ENCODE data around the gene FAM219B. TPM values are rescaled to one million over a fixed set of nuclear protein-coding genes. Genes with fewer than 3 reads are reported as not detected.
A peak's percentile ranks its signal among the peaks of the same experiment; 100 is the strongest.
"Not testable (repeated sequence)": the region's sequence is repeated elsewhere in the genome, so short reads cannot be mapped to it uniquely, and the experiment has no call there.

The FAM219B gene
- total and polyA plus RNA-seq, 7 donors, result 16.6 to 65.0 (median 50.5) TPM

- intact Hi-C loops (cut with DNase I), result no loop called here
- WGBS, 2 donors, result 85 to 88% methylated on average over 6 of the region's 6 CpGs
- no peak overlapping the region for H3K4me3 ChIP-seq
- H3K27ac ChIP-seq, result no peak overlapping the region
- no peaks in the 10 kb centered on the region for H3K27me3 ChIP-seq
- no peak for TF ChIP-seq POLR2A (IDR thresholded peaks at IDR 0.05)
- no peak for TF ChIP-seq POLR2AphosphoS5 (IDR thresholded peaks at IDR 0.05)
- no peak for TF ChIP-seq EP300 (IDR thresholded peaks at IDR 0.05)
- TF ChIP-seq CTCF (IDR thresholded peaks at IDR 0.05), result no peak
- H3K36me3 ChIP-seq, result peaks cover 14 to 80% (median 29%) of the 10 kb centered on the region in 4 donors
- DNase-seq, result no peak
- H3K4me1 ChIP-seq, result peaks cover 0 to 10% (median 8%) of the 10 kb centered on the region in 4 donors
- H3K9me3 ChIP-seq, result no peaks in the 10 kb centered on the region
These were observed 9.3 kb downstream of the FAM219B start for GRCh38 chr15:74897300-74897701.

- Histone ChIP-seq H3K9me3 (no peaks in the 10 kb centered on the region), H3K27ac (no peak overlapping the region), H3K4me1 (peaks cover 0 to 3% (median 2%) of the 10 kb centered on the region in 4 donors), H3K36me3 (peaks cover 14 to 79% (median 27%) of the 10 kb centered on the region in 4 donors), H3K4me3 (no peak overlapping the region), H3K27me3 (no peaks in the 10 kb centered on the region)
- TF ChIP-seq POLR2AphosphoS5 (IDR thresholded peaks at IDR 0.05) (peak in 1 of 4 donors; percentile 6), POLR2A (IDR thresholded peaks at IDR 0.05) (no peak)
- WGBS, 2 donors, result 93% methylated on average over 3 of the region's 3 CpGs
- intact Hi-C loops (cut with DNase I), result no loop called here
- DNase-seq, result no peak
These were observed 10.3 kb downstream of the FAM219B start for GRCh38 chr15:74896316-74896715.

- no peaks in the 10 kb centered on the region for H3K27me3 ChIP-seq
- intact Hi-C loops (cut with DNase I), result no loop called here
- 95% methylated on average over 6 of the region's 6 CpGs for WGBS, 2 donors
- H3K9me3 ChIP-seq, result no peaks in the 10 kb centered on the region
- no peak overlapping the region for H3K27ac ChIP-seq
- H3K36me3 ChIP-seq, result peaks cover 9 to 76% (median 26%) of the 10 kb centered on the region in 4 donors
- peaks cover 0 to 3% (median 2%) of the 10 kb centered on the region in 4 donors for H3K4me1 ChIP-seq
- no peak for DNase-seq
- no peak for TF ChIP-seq POLR2A (IDR thresholded peaks at IDR 0.05)
- no peak for TF ChIP-seq CTCF (IDR thresholded peaks at IDR 0.05)
- TF ChIP-seq EP300 (IDR thresholded peaks at IDR 0.05), result no peak
- H3K4me3 ChIP-seq, result no peak overlapping the region
These were observed 10.8 kb downstream of the FAM219B start for GRCh38 chr15:74895830-74896229.

- intact Hi-C loops (cut with DNase I); H3K27me3 ChIP-seq; H3K9me3 ChIP-seq; H3K27ac ChIP-seq; DNase-seq; H3K4me3 ChIP-seq: not testable (repeated sequence)
- peaks cover 0 to 14% (median 11%) of the 10 kb centered on the region in 4 donors for H3K4me1 ChIP-seq
- 96 to 98% methylated on average over 7 of the region's 7 CpGs for WGBS, 2 donors
- peaks cover 0 to 61% (median 13%) of the 10 kb centered on the region in 4 donors for H3K36me3 ChIP-seq
These were observed 12.3 kb downstream of the FAM219B start for GRCh38 chr15:74894383-74894782.

GRCh38 chr15:74893627-74894026 is 13.0 kb downstream of the FAM219B start:
- 67 to 84% methylated on average over 3 of the region's 3 CpGs for WGBS, 2 donors
- Histone ChIP-seq H3K9me3 (no peaks in the 10 kb centered on the region), H3K27ac (no peak overlapping the region), H3K4me3 (no peak overlapping the region), H3K36me3 (peaks cover 0 to 54% (median 7%) of the 10 kb centered on the region in 4 donors), H3K27me3 (no peaks in the 10 kb centered on the region), H3K4me1 (peaks cover 0 to 22% (median 18%) of the 10 kb centered on the region in 4 donors)
- intact Hi-C loops (cut with DNase I), result no loop called here
- no peak for DNase-seq
- TF ChIP-seq EP300 (IDR thresholded peaks at IDR 0.05) (no peak), CTCF (IDR thresholded peaks at IDR 0.05) (no peak), POLR2A (IDR thresholded peaks at IDR 0.05) (no peak), POLR2AphosphoS5 (IDR thresholded peaks at IDR 0.05) (no peak)

- Histone ChIP-seq H3K4me3 (no peak overlapping the region), H3K9me3 (no peaks in the 10 kb centered on the region), H3K4me1 (peaks cover 0 to 25% (median 19%) of the 10 kb centered on the region in 4 donors), H3K27me3 (no peaks in the 10 kb centered on the region), H3K36me3 (peaks cover 0 to 47% (median 6%) of the 10 kb centered on the region in 4 donors), H3K27ac (no peak overlapping the region)
- 95% methylated on average over 2 of the region's 2 CpGs for WGBS, 2 donors
- intact Hi-C loops (cut with DNase I), result no loop called here
- TF ChIP-seq POLR2A (IDR thresholded peaks at IDR 0.05) (no peak), CTCF (IDR thresholded peaks at IDR 0.05) (no peak), POLR2AphosphoS5 (IDR thresholded peaks at IDR 0.05) (no peak), EP300 (IDR thresholded peaks at IDR 0.05) (no peak)
- no peak for DNase-seq
These were observed 13.7 kb downstream of the FAM219B start for GRCh38 chr15:74892931-74893330.
